GM12878 (cell line): ENCODE data around the gene IFIT1. TPM values are rescaled to one million over a fixed set of nuclear protein-coding genes. Genes with fewer than 3 reads are reported as not detected.

Experiments used
- ATF2 ChIP-seq: IDR thresholded peaks from 2 replicates; pipeline ENCODE4 v1.6.1; 2012; ENCODE audit warnings: low read length, inconsistent platforms
- BCL3 ChIP-seq: IDR thresholded peaks from 2 replicates; pipeline ENCODE4 v1.6.1; 2011; ENCODE audit warnings: borderline replicate concordance, low read depth, mild to moderate bottlenecking, moderate library complexity, low read length; ENCODE audit not compliant: insufficient read depth, poor library complexity, severe bottlenecking
- BHLHE40 ChIP-seq, 2 experiments: fragments of 450-650 bp in 1 of 2; IDR thresholded peaks; 2 replicates each; pipeline ENCODE4 v1.6.1; 2011 to 2017; ENCODE audit warnings: low read depth in 2 of 2, borderline replicate concordance in 1 of 2, improper control_type of control experiment in 1 of 2, low read length in 1 of 2, mild to moderate bottlenecking in 1 of 2
- E2F4 ChIP-seq: IDR thresholded peaks from 2 replicates; pipeline ENCODE4 v1.6.1; 2012; ENCODE audit warnings: low read depth, low read length, improper control_type of control experiment
- EGR1 ChIP-seq, 2 experiments: IDR thresholded peaks; 1 replicate in 1 of 2; 2 replicates in 1 of 2; pipeline ENCODE4 v1.6.1; 2011 to 2012; ENCODE audit warnings: low read depth in 2 of 2, low read length in 2 of 2, borderline replicate concordance in 1 of 2, mild to moderate bottlenecking in 1 of 2, moderate library complexity in 1 of 2
- EP300 ChIP-seq, 2 experiments: fragments of 150-350 bp in 1 of 2; IDR thresholded peaks; 2 replicates each; pipeline ENCODE4 v1.6.1; 2011 to 2012; ENCODE audit warnings: low read depth in 2 of 2, low read length in 2 of 2, borderline replicate concordance in 1 of 2, improper control_type of control experiment in 1 of 2, inconsistent platforms in 1 of 2; ENCODE audit not compliant: control insufficient read depth in 1 of 2
- FOXK2 ChIP-seq: fragments of 450-650 bp; IDR thresholded peaks from 2 replicates; pipeline ENCODE4 v1.6.1; 2017; ENCODE audit warnings: mild to moderate bottlenecking, moderate library complexity
- MYB ChIP-seq: fragments of 150-350 bp; IDR thresholded peaks from 2 replicates; pipeline ENCODE4 v1.6.1; 2014; ENCODE audit warnings: mild to moderate bottlenecking, low read depth, low read length, borderline replicate concordance
- PAX5 ChIP-seq: IDR thresholded peaks from 2 replicates; pipeline ENCODE4 v1.6.1; 2011; ENCODE audit warnings: low read depth, low read length, borderline replicate concordance
- PKNOX1 ChIP-seq: fragments of 450-650 bp; IDR thresholded peaks from 2 replicates; pipeline ENCODE4 v1.6.1; 2016; ENCODE audit warnings: mild to moderate bottlenecking
- RUNX3 ChIP-seq: IDR thresholded peaks from 2 replicates; pipeline ENCODE4 v1.6.1; 2012; ENCODE audit warnings: low read length, inconsistent platforms
- SKIL ChIP-seq: fragments of 450-650 bp; IDR thresholded peaks from 2 replicates; pipeline ENCODE4 v1.6.1; 2017; ENCODE audit warnings: mild to moderate bottlenecking, low read depth, inconsistent platforms; ENCODE audit not compliant: poor library complexity, severe bottlenecking
- SMAD5 ChIP-seq: IDR thresholded peaks from 2 replicates; pipeline ENCODE4 v1.6.1; 2016; ENCODE audit warnings: antibody characterized with exemption, low read depth
- SREBF1 ChIP-seq: IDR thresholded peaks from 2 replicates; pipeline ENCODE4 v1.6.1; 2012; ENCODE audit warnings: mild to moderate bottlenecking, low read length
- TARDBP ChIP-seq: IDR thresholded peaks from 2 replicates; pipeline ENCODE4 v1.6.1; 2016; ENCODE audit warnings: borderline replicate concordance
- ZBTB4 ChIP-seq: fragments of 450-650 bp; formaldehyde crosslinking; IDR thresholded peaks from 2 replicates; pipeline ENCODE4 v1.4.0; 2022; ENCODE audit warnings: mild to moderate bottlenecking, moderate library complexity
- polyA plus RNA-seq, 11 experiments: library from polyadenylated mRNA; depleted of rRNA in 4 of 11; unstranded in 6 of 11; stranded (reverse) in 5 of 11; fragments of >200 nt; fragmentation: Nextera tagmentation in 4 of 11; fragmentation: Illumina TruSeq in 1 of 11; extraction: Ambion mirVana in 4 of 11; extraction: Trizol in 1 of 11; gene quantifications; 1 replicate in 1 of 11; 2 replicates in 10 of 11; pipeline versions ENCODE4 v1.2.1 to v1.2.3, GENCODE V29; 2011 to 2016; ENCODE audit warnings: inconsistent platforms in 2 of 11, missing spikeins in 2 of 11, low read depth in 1 of 11
- total RNA-seq, 4 experiments: library from RNA; depleted of rRNA in 3 of 4; stranded (reverse); fragments of >200 nt in 3 of 4; fragmentation: Illumina TruSeq in 1 of 4; extraction: Trizol in 1 of 4; gene quantifications; 2 replicates each; pipeline versions ENCODE4 v1.2.1 to v1.2.3, GENCODE V29; 2013 to 2021

The IFIT1 gene
- total and polyA plus RNA-seq, 10 of the 15 experiments (the other 5 are each of a cell fraction or from before 2014, with no cell fraction given), result 13.9 to 37.2 (median 22.3) TPM

- peak; percentile 64 for TF ChIP-seq SKIL
- no peak for TF ChIP-seq PKNOX1
- TF ChIP-seq ZBTB4 (CRISPR knock-in tag), result no peak
- no peak for TF ChIP-seq MYB
- no peak for TF ChIP-seq BHLHE40 (IDR thresholded peaks at IDR 0.05; ENCODE audit: borderline replicate concordance in 1 of 2, low read depth in 2 of 2, low read length in 1 of 2)
- TF ChIP-seq RUNX3, result no peak; the same call in 1 of the 2 replicates
- no peak for TF ChIP-seq SREBF1
- TF ChIP-seq SMAD5, result no peak
- no peak for TF ChIP-seq FOXK2
- TF ChIP-seq EP300 (IDR thresholded peaks at IDR 0.05; ENCODE audit: borderline replicate concordance in 1 of 2, control insufficient read depth in 1 of 2, low read depth in 2 of 2, low read length in 2 of 2), result no peak; a peak in 1 of 4 replicates
- no peak for TF ChIP-seq EGR1 (IDR thresholded peaks at IDR 0.05; ENCODE audit: borderline replicate concordance in 1 of 2, low read depth in 2 of 2, low read length in 2 of 2)
- peak; percentile 54 for TF ChIP-seq ATF2
- TF ChIP-seq BCL3, result peak; percentile 63
- TF ChIP-seq PAX5, result peak; percentile 66; the same call in 1 of the 2 replicates
- no peak for TF ChIP-seq E2F4
- no peak for TF ChIP-seq TARDBP
Observed at GRCh38 chr10:89347701-89348457, 44.5 kb upstream of the IFIT1 start (continued).
